ENCODE data around the gene NUDCD3. TPM values are rescaled to one million over a fixed set of nuclear protein-coding genes. Genes with fewer than 3 reads are reported as not detected.

Gene NUDCD3
- total and polyA plus RNA-seq, 7 donors = 34.6 to 140 (median 97.7) TPM

DNA sequence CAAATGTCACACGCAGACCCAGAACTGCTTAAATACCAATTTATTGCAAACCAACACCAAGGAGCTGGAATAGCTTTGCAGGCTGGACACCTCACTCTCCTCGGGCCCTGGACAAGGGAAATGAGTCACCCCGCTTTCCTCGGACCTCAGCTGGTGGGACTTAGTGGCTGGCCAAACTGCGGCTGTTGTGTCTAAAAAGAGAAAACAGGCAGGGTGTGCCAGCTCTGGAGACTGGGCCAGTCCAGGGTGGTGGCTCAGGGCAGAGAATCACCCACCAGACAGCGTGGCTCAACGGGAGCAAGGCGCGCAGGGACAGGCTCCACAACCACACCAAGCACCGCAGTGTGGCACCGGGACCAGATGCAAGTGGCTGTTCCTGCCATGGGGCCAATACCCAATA, 106.9 kb downstream of the NUDCD3 start:
- peaks cover 29% of the 10 kb centered on the region for H3K4me1 ChIP-seq
- intact Hi-C loops (cut with DNase I) = loop anchor here in 1 of 2 donors (5.0 kb wide), 1 partner anchor 84 kb away; no protein-coding TSS in a partner anchor
- H3K27me3 ChIP-seq (ENCODE audit: insufficient read depth in 3 of 3, low read length in 2 of 3) = no peaks in the 10 kb centered on the region
- H3K36me3 ChIP-seq (ENCODE audit: insufficient read depth in 1 of 2, low read depth in 1 of 2) = peaks cover 3 to 29% of the 10 kb centered on the region in 2 donors
- DNase-seq (peak; percentile 65 to 79), ATAC-seq (peak; percentile 80 to 89 (median 85))
- 37 to 52% (median 41%) methylated on average over 11 of the region's 11 CpGs for WGBS, 3 donors
- H3K4me3 ChIP-seq = no peak overlapping the region
- TF ChIP-seq CTCF (IDR thresholded peaks at IDR 0.05) = no peak
- H3K9me3 ChIP-seq = no peaks in the 10 kb centered on the region
- H3K27ac ChIP-seq = peak overlapping the region; percentile 55

DNA sequence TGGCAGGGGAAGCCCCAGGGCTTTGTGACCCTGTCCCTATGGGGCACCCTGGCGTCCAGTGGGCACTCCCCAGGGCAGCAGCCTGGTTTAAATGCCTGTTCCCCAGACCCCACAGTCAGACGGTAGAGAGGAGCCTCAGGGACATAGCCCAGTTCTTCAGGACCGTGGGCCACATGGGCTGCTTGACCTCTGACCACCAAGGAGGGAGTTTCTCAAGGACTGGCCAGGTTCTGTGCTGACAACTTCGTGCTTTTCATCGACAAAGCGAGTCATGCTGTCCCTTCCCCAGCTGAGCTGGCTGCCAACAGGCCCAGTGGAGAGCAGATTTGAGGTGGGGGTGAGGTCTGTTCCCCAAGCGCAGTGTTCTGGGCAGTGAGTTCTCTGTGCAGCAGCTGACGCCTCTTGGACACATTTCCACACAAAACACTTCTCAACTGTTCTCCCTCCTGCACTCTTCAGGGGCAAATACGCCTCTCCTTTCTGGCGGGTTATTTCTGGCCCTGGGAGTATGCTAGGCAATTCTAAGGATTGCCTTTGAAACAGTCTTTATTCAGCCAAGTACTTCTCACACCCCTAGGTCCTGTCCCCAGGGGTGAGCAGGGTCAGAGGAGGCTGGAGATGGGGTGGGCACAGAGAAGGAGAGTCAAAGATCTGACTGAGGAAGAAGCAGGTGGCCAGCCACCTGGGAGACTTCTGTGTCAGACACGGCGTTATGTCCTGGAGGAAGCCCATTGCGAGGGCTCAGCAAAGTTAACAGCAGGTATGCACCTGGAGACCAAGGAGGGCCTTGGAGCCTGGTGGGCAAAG, 107.8 kb downstream of the NUDCD3 start:
- Histone ChIP-seq H3K9me3 (no peaks in the 10 kb centered on the region), H3K27ac (peak overlapping the region; percentile 55), H3K36me3 (ENCODE audit: insufficient read depth in 1 of 2, low read depth in 1 of 2) (peaks cover 3 to 20% of the 10 kb centered on the region in 2 donors), H3K27me3 (ENCODE audit: insufficient read depth in 3 of 3, low read length in 2 of 3) (no peaks in the 10 kb centered on the region), H3K4me3 (no peak overlapping the region), H3K4me1 (peaks cover 29% of the 10 kb centered on the region)
- no peak for TF ChIP-seq CTCF (IDR thresholded peaks at IDR 0.05)
- DNase-seq (no peak), ATAC-seq (peak in 3 of 4 donors; percentile 16 to 44 (median 35))
- intact Hi-C loops (cut with DNase I) = loop anchor here in 1 of 2 donors (5.0 kb wide), 1 partner anchor 85 kb away; no protein-coding TSS in a partner anchor
- 51 to 67% (median 56%) methylated on average over 13 of the region's 13 CpGs for WGBS, 3 donors

DNA sequence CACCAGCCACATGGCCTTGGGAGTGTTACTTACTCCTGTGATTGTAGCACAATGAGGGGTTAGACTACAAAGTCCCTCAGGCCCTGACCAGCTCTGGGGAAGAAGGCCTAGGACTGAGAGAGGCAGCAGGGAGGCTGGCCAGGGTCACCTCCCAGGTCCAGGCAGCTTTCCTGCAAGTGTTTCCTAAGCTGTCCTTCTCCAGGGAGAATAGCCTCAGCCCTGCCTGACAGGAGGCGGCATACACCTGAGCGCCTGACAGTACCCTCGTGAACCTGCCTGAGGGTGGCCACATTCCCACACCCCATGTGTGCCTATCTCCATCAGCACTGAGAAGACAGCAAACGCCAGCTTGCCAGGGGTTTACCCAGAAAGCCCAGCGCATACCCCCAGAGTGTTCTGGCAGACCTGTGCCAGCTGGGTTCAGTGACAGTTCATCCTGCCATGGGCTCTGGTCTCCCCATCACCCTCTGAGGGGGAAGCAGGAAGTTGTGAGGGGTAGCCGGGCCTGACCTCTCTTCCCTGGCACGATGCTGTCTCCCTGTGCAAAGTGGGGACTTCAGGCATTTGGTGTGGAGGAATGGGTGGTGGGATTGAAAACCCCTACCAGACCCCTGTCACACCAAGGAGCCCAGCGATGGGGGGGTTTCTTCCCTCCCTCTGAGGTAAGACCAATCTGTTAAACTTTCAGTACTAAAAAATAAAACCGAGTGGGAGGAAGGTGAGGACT, 108.8 kb downstream of the NUDCD3 start:
- peaks cover 29% of the 10 kb centered on the region for H3K4me1 ChIP-seq
- no peak for TF ChIP-seq CTCF (IDR thresholded peaks at IDR 0.05)
- H3K36me3 ChIP-seq (ENCODE audit: insufficient read depth in 1 of 2, low read depth in 1 of 2) = peaks cover 3 to 16% of the 10 kb centered on the region in 2 donors
- no peak overlapping the region for H3K4me3 ChIP-seq
- no peaks in the 10 kb centered on the region for H3K9me3 ChIP-seq
- 90 to 94% (median 93%) methylated on average over 9 of the region's 9 CpGs for WGBS, 3 donors
- no peak for ATAC-seq
- no peak for DNase-seq
- no peak overlapping the region for H3K27ac ChIP-seq
- intact Hi-C loops (cut with DNase I) = loop anchor here in 1 of 2 donors (5.0 kb wide), 1 partner anchor 86 kb away; no protein-coding TSS in a partner anchor
- no peaks in the 10 kb centered on the region for H3K27me3 ChIP-seq (ENCODE audit: insufficient read depth in 3 of 3, low read length in 2 of 3)

DNA sequence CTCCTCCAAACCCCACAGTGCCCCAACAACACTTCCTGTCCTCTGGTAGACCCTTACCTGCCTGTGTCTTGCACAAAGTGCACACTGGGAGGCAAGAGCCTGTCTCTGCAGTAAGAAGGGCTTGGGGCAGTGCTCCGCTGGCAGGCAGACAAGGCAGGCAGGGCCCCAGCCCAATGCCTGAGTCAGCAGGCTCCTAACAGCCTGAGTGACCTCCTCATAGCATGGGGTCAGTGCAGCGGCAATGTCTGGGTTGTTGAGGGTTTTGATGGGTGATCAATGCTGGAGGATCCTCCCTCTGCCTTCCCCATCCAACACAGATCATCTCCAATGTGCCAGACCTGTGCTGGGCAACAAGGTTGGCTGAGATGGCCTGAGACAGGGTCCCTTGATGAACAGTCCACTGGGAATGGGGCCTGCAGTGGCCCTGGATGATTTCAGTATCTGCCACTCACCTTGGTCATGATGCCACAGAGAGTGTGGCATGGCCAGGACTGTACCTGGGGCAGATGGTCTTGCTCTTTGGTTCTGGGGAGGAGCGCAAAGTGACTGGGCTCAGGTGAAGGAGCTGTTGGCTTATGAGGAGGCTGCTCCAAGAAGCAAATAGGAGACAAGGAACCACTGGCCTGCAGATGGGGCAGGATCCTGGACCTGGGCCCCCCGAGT, 109.5 kb downstream of the NUDCD3 start:
- no peak overlapping the region for H3K27ac ChIP-seq
- H3K36me3 ChIP-seq (ENCODE audit: insufficient read depth in 1 of 2, low read depth in 1 of 2) = peaks cover 3 to 16% of the 10 kb centered on the region in 2 donors
- no peaks in the 10 kb centered on the region for H3K27me3 ChIP-seq (ENCODE audit: insufficient read depth in 3 of 3, low read length in 2 of 3)
- DNase-seq = no peak
- no peaks in the 10 kb centered on the region for H3K9me3 ChIP-seq
- H3K4me3 ChIP-seq = no peak overlapping the region
- intact Hi-C loops (cut with DNase I) = loop anchor here in 1 of 2 donors (5.0 kb wide), 1 partner anchor 86 kb away; no protein-coding TSS in a partner anchor
- no peak for TF ChIP-seq CTCF (IDR thresholded peaks at IDR 0.05)
- ATAC-seq = peak in 2 of 4 donors; percentile 36 to 41
- H3K4me1 ChIP-seq = peaks cover 29% of the 10 kb centered on the region
- 65 to 82% (median 66%) methylated on average over 4 of the region's 4 CpGs for WGBS, 3 donors

Measured in psoas muscle (tissue), 8 donors.